ENCODE data around the gene SEMA7A.

SEMA7A gene

DNA sequence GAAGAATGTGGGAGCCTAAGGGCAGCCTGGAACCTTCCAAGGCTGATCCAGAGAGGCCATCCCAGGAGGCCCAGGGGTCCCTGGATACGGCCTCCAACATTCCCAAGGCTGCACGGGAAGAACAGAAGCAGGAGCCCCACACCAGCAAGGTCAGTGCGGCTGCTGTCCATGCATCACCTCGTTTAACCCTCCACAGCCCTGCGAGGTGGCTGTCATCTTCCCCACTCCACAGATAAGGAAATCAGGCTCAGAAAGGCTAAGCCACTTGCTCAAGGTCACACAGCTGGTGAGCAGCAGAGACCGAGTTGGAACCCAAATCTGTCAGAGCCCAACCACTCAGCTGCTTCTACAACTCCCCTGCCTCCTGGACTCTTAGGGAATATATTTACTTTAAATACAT lies 21.6 kb downstream of the SEMA7A start:
- peaks cover 70% of the 10 kb centered on the region for H3K36me3 ChIP-seq (ENCODE audit: low read depth)

DNA sequence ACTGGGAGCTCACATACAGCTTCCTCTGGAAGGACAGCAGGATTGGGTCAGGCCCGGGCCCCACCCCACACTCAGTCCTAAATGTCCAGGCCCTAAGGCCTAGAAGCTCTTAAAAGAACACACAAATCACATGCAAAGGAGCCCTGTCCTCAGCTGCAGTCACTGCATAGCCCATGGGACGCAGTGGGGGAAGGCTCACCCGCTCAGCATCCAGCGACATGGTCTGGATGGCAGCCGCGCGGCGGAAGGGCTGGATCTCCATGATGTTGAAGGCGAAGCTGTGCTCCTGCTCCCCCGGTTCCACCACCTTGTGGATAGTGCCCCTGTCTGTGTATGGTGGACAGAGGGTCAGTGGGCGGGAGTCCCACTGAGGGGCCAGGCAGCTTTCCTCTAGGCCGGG lies 22.1 kb downstream of the SEMA7A start:
- H3K9me3 ChIP-seq (ENCODE audit: severe bottlenecking) = no peaks in the 10 kb centered on the region
- no peaks in the 10 kb centered on the region for H3K27me3 ChIP-seq (ENCODE audit: insufficient read depth, poor library complexity, severe bottlenecking)
- H3K4me1 ChIP-seq (ENCODE audit: insufficient read depth, poor library complexity, severe bottlenecking) = peaks cover 14% of the 10 kb centered on the region
- DNase-seq (ENCODE audit: low spot score) (no peak), ATAC-seq (ENCODE audit: low read depth) (no peak)
- TF ChIP-seq, protein P1, sequence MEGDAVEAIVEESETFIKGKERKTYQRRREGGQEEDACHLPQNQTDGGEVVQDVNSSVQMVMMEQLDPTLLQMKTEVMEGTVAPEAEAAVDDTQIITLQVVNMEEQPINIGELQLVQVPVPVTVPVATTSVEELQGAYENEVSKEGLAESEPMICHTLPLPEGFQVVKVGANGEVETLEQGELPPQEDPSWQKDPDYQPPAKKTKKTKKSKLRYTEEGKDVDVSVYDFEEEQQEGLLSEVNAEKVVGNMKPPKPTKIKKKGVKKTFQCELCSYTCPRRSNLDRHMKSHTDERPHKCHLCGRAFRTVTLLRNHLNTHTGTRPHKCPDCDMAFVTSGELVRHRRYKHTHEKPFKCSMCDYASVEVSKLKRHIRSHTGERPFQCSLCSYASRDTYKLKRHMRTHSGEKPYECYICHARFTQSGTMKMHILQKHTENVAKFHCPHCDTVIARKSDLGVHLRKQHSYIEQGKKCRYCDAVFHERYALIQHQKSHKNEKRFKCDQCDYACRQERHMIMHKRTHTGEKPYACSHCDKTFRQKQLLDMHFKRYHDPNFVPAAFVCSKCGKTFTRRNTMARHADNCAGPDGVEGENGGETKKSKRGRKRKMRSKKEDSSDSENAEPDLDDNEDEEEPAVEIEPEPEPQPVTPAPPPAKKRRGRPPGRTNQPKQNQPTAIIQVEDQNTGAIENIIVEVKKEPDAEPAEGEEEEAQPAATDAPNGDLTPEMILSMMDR (IDR thresholded peaks at IDR 0.05; ENCODE audit: poor library complexity, severe bottlenecking) = no peak
- peaks cover 66% of the 10 kb centered on the region for H3K36me3 ChIP-seq (ENCODE audit: low read depth)
- H3K4me3 ChIP-seq (ENCODE audit: severe bottlenecking) = no peak overlapping the region
- H3K27ac ChIP-seq (ENCODE audit: poor library complexity, severe bottlenecking) = peak overlapping the region; percentile 78

More for the DNA sequence above, 21.6 kb downstream of the SEMA7A start:
- Histone ChIP-seq H3K27ac (ENCODE audit: poor library complexity, severe bottlenecking) (peak overlapping the region; percentile 78), H3K4me3 (ENCODE audit: severe bottlenecking) (no peak overlapping the region), H3K4me1 (ENCODE audit: insufficient read depth, poor library complexity, severe bottlenecking) (peaks cover 14% of the 10 kb centered on the region), H3K27me3 (ENCODE audit: insufficient read depth, poor library complexity, severe bottlenecking) (no peaks in the 10 kb centered on the region), H3K9me3 (ENCODE audit: severe bottlenecking) (no peaks in the 10 kb centered on the region)
- DNase-seq (ENCODE audit: low spot score) (no peak), ATAC-seq (ENCODE audit: low read depth) (no peak)
- TF ChIP-seq, protein P1 (IDR thresholded peaks at IDR 0.05; ENCODE audit: poor library complexity, severe bottlenecking) = no peak

DNA sequence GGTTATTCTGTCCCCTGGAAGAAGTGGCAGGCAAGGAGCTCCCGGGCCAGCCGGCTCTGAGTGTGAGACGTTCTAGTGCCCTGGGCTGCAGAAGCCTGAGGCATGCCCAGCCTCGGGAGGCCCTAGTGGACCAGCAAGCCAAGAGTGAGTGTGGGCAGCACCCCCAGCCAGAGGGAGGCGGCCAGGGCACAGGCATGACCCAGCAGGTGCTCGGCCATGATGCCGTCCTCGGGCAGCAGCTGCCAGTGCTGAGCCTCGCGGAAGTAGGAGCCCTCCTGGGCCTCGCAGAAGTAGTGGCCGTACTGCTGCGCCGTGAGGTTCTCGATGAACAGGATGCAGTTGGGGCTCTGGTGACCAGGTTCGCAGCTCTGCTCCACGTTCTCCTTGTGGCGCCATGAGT lies 23.3 kb downstream of the SEMA7A start:
- Histone ChIP-seq H3K36me3 (ENCODE audit: low read depth) (peaks cover 54% of the 10 kb centered on the region), H3K27ac (ENCODE audit: poor library complexity, severe bottlenecking) (peak overlapping the region; percentile 78), H3K4me1 (ENCODE audit: insufficient read depth, poor library complexity, severe bottlenecking) (peaks cover 14% of the 10 kb centered on the region), H3K4me3 (ENCODE audit: severe bottlenecking) (no peak overlapping the region), H3K9me3 (ENCODE audit: severe bottlenecking) (no peaks in the 10 kb centered on the region), H3K27me3 (ENCODE audit: insufficient read depth, poor library complexity, severe bottlenecking) (no peaks in the 10 kb centered on the region)
- no peak for DNase-seq (ENCODE audit: low spot score)
- ATAC-seq (ENCODE audit: low read depth) = no peak
- TF ChIP-seq, protein P1 (IDR thresholded peaks at IDR 0.05; ENCODE audit: poor library complexity, severe bottlenecking) = no peak

DNA sequence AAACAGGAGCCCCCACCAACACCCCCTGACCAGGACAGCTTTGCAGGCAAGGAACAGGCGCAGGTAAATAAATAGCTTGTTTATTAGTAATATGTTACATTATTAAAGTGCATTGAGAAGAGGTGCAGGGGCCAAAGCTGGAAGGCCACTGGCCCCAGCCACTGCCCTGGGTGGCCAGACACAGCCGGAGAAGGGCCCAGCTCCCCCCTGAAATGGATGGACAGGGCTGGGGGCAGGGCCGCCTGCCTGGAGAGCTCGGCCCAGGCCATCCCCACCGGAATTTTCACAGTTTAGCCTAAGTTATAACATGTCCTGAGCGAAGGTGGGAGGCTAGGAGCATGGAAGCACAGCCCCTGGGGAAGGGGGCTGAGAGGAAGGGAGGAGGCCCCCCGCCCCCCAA lies 24.5 kb downstream of the SEMA7A start:
- DNase-seq (ENCODE audit: low spot score) (no peak), ATAC-seq (ENCODE audit: low read depth) (no peak)
- Histone ChIP-seq H3K9me3 (ENCODE audit: severe bottlenecking) (no peaks in the 10 kb centered on the region), H3K27ac (ENCODE audit: poor library complexity, severe bottlenecking) (peak overlapping the region; percentile 78), H3K27me3 (ENCODE audit: insufficient read depth, poor library complexity, severe bottlenecking) (no peaks in the 10 kb centered on the region), H3K4me3 (ENCODE audit: severe bottlenecking) (no peak overlapping the region), H3K36me3 (ENCODE audit: low read depth) (peaks cover 41% of the 10 kb centered on the region), H3K4me1 (ENCODE audit: insufficient read depth, poor library complexity, severe bottlenecking) (peaks cover 14% of the 10 kb centered on the region)
- TF ChIP-seq, protein P1 (IDR thresholded peaks at IDR 0.05; ENCODE audit: poor library complexity, severe bottlenecking) = no peak

DNA sequence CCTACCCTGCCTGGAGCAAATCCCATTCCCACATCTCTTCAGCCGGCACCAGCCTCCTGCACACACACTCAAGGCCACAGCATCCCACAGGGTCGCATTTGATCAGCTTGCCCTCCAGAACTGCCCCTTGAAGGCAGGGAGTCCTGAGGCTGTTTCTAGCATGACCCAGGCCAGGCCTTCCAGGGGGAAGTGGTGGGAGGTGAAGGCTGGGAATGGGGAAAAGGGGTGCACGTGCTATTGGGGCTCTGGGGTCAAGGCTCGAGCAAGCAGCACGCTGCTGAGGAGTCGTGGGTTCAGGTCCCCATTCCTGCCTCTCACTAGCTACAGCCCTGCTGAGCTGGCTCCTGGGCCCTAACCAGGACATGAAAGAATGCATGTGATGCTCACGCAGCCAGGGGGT lies 24.9 kb downstream of the SEMA7A start:
- peak overlapping the region; percentile 78 for H3K27ac ChIP-seq (ENCODE audit: poor library complexity, severe bottlenecking)
- no peaks in the 10 kb centered on the region for H3K9me3 ChIP-seq (ENCODE audit: severe bottlenecking)
- TF ChIP-seq, protein P1 (IDR thresholded peaks at IDR 0.05; ENCODE audit: poor library complexity, severe bottlenecking) = no peak
- no peak for ATAC-seq (ENCODE audit: low read depth)
- no peak for DNase-seq (ENCODE audit: low spot score)
- peaks cover 14% of the 10 kb centered on the region for H3K4me1 ChIP-seq (ENCODE audit: insufficient read depth, poor library complexity, severe bottlenecking)
- H3K36me3 ChIP-seq (ENCODE audit: low read depth) = peaks cover 37% of the 10 kb centered on the region
- H3K27me3 ChIP-seq (ENCODE audit: insufficient read depth, poor library complexity, severe bottlenecking) = no peaks in the 10 kb centered on the region
- H3K4me3 ChIP-seq (ENCODE audit: severe bottlenecking) = no peak overlapping the region
